Fibroblast of mammary gland (primary cell): ENCODE measurements around the gene PLEKHA5.
A peak's percentile ranks its signal among the peaks of the same experiment; 100 is the strongest.

Source experiments
- DNase-seq: peaks from one replicate; pipeline ENCODE4 v3.0.0-alpha.2; 2010; ENCODE audit warnings: low read depth
- H3K4me3 ChIP-seq: 2 replicates; pipeline ENCODE4 v1.5.1; 2011; ENCODE audit warnings: low read depth, mild to moderate bottlenecking, low read length, moderate library complexity; ENCODE audit not compliant: control insufficient read depth
- CTCF ChIP-seq: conservative IDR thresholded peaks from 2 replicates; pipeline ENCODE4 v1.5.1; 2011; ENCODE audit warnings: low read depth, low read length, inconsistent platforms; ENCODE audit not compliant: control insufficient read depth, insufficient read depth

PLEKHA5 gene

GRCh38 chr12:19203539-19204506 is 74.3 kb downstream of the PLEKHA5 start:
- H3K4me3 ChIP-seq, result no peak overlapping the region
- no peak for TF ChIP-seq CTCF
- no peak for DNase-seq

GRCh38 chr12:19205120-19205519 is 75.6 kb downstream of the PLEKHA5 start:
- DNase-seq, result no peak
- peak overlapping the region; percentile 32 for H3K4me3 ChIP-seq
- no peak for TF ChIP-seq CTCF

- H3K4me3 ChIP-seq, result no peak overlapping the region
- TF ChIP-seq CTCF, result no peak
- no peak for DNase-seq
Observed at GRCh38 chr12:19206493-19207077, 77.1 kb downstream of the PLEKHA5 start.

GRCh38 chr12:19208456-19208855 is 78.9 kb downstream of the PLEKHA5 start:
- H3K4me3 ChIP-seq, result no peak overlapping the region
- DNase-seq, result peak; percentile 64
- no peak for TF ChIP-seq CTCF

GRCh38 chr12:19209661-19210060 is 80.1 kb downstream of the PLEKHA5 start:
- H3K4me3 ChIP-seq, result no peak overlapping the region
- TF ChIP-seq CTCF, result no peak
- no peak for DNase-seq

- no peak for DNase-seq
- no peak for TF ChIP-seq CTCF
- H3K4me3 ChIP-seq, result no peak overlapping the region
Observed at GRCh38 chr12:19211802-19212201, 82.3 kb downstream of the PLEKHA5 start.
